Heart left ventricle (tissue), 13 donors: ENCODE results near the gene HES6.

Experiments used
- CTCF ChIP-seq, 12 donors: fragments of 200-600 bp; sonication (generic) in 4 of 12; IDR thresholded peaks; one replicate each; pipeline versions ENCODE4 v1.5.0 to v1.8.0; 2018 to 2022; ENCODE audit warnings: antibody characterized with exemption in 12 of 12, mild to moderate bottlenecking in 5 of 12
- POLR2A ChIP-seq, 2 donors: fragments of 450-650 bp; IDR thresholded peaks; one replicate each; pipeline ENCODE4 v1.6.1; 2017; ENCODE audit warnings: antibody characterized with exemption in 2 of 2, mild to moderate bottlenecking in 2 of 2, moderate library complexity in 2 of 2
- donor health status: ischemic (EF 13 %, LVEDD 7.1; RV severe dilation, severe dysfunction).
- donor health status: DM: no; HTN: yes; CAD: no.
- donor health status: DM: no; HTN: no; CAD: no.
- donor health status: ischemic (EF 25% LVEDD 6.9; RV normal size, moderate dysfunction).
- donor health status: ischemic (EF 25% LVEDD 5.7; RV mildly dilated, moderate dysfunction).
- donor health status: ischemic (EF 35%, LVEDD 5.7; RV mildly dilated, moderate dysfunction).
- donor health status: nonischemic (EF 11% LVEDD 7.7; RV severe dilation, severe dysfunction).
- donor health status: DM: yes; HTN: yes; CAD: no.
- donor health status: PGD.
- donor health status: ischemic (EF 29% LVEDD 5.4; RV normal size, mild dysfunction).
- donor health status: nonischemic (EF 23%, LVEDD 6.1; RV moderate dilation, normal function).

- TF ChIP-seq POLR2A (IDR thresholded peaks at IDR 0.05) (no peak), CTCF (IDR thresholded peaks at IDR 0.05) (no peak)
Measured at GRCh38 chr2:238236571-238236970, 3.3 kb downstream of the HES6 start.
